ENCODE measurements around the gene TBCCD1. TPM values are rescaled to one million over a fixed set of nuclear protein-coding genes. Genes with fewer than 3 reads are reported as not detected.
"Not testable (repeated sequence)": the region's sequence is repeated elsewhere in the genome, so short reads cannot be mapped to it uniquely, and the experiment has no call there.

Gene TBCCD1
- total RNA-seq, 1 experiment from 2014 or later: 7.4 TPM

- no peak for DNase-seq
- no peak overlapping the region for H3K27ac Mint-ChIP-seq
- WGBS (ENCODE audit: extremely low coverage, insufficient read length, low lambda C conversion rate): no CpG with 5 or more reads among the region's 5 CpGs
These were observed 64.8 kb downstream of the TBCCD1 start for GRCh38 chr3:186502138-186502948.

GRCh38 chr3:186499949-186500348, 67.2 kb downstream of the TBCCD1 start:
- H3K27me3 ChIP-seq (ENCODE audit: insufficient read depth, low read length); H3K23me2 ChIP-seq (ENCODE audit: insufficient read length, low read depth, low read length, poor library complexity, severe bottlenecking); H4K20me1 ChIP-seq (ENCODE audit: control insufficient read depth, insufficient read depth, insufficient read length); H3K4ac ChIP-seq (ENCODE audit: low read depth, low read length); H4K8ac ChIP-seq (replicated peaks; ENCODE audit: insufficient read length, low read depth, low read length); H3K79me2 ChIP-seq (ENCODE audit: insufficient read depth, low read length); H4K91ac ChIP-seq (ENCODE audit: insufficient read length, low read depth, low read length); H3K9ac ChIP-seq (ENCODE audit: extremely low read depth, insufficient read length, low read length); H3K27ac ChIP-seq (ENCODE audit: insufficient read length, low read depth, low read length); H3K4me2 ChIP-seq (ENCODE audit: insufficient read depth, insufficient read length, low read length); H3K18ac ChIP-seq (ENCODE audit: insufficient read length, low read depth, low read length); H2AFZ ChIP-seq (ENCODE audit: low read length); H2BK120ac ChIP-seq (ENCODE audit: low read depth, low read length, poor library complexity, severe bottlenecking); H3T11ph ChIP-seq (ENCODE audit: low read length); H3K56ac ChIP-seq (ENCODE audit: insufficient read length, low read depth, low read length); H2AK5ac ChIP-seq (ENCODE audit: insufficient read length, low read length); H2BK15ac ChIP-seq (ENCODE audit: low read depth, low read length); DNase-seq; H2BK12ac ChIP-seq (ENCODE audit: insufficient read length, low read depth, low read length); H3K27ac Mint-ChIP-seq; H2BK5ac ChIP-seq (ENCODE audit: insufficient read length, low read length); H3K23ac ChIP-seq (ENCODE audit: insufficient read length, low read depth, low read length); H3K14ac ChIP-seq (ENCODE audit: insufficient read depth, low read length); H3K4me3 Mint-ChIP-seq; H2BK20ac ChIP-seq (ENCODE audit: low read depth, low read length, poor library complexity, severe bottlenecking); H3K36me3 Mint-ChIP-seq (ENCODE audit: insufficient read depth in 1 of 3, low read depth in 3 of 3); H3K79me1 ChIP-seq (ENCODE audit: insufficient read depth, low read depth, low read length, poor library complexity, severe bottlenecking); H3K9me3 ChIP-seq (ENCODE audit: control insufficient read depth, low read depth, low read length); H4K5ac ChIP-seq (ENCODE audit: insufficient read length, low read depth, low read length); H3K4me1 ChIP-seq (ENCODE audit: insufficient read depth, low read length): not testable (repeated sequence)
- Mint-ChIP-seq H3K27me3 (ENCODE audit: low read depth) (peaks cover 12% of the 10 kb centered on the region; the same call in 1 of the 2 replicates), H3K4me1 (peaks cover 13 to 17% of the 10 kb centered on the region in 2 experiments), H3K9me3 (peaks cover 11 to 12% of the 10 kb centered on the region in 2 experiments; a peak in 3 of 5 replicates)
- no CpG with 5 or more reads among the region's 3 CpGs for WGBS (ENCODE audit: extremely low coverage, insufficient read length, low lambda C conversion rate)

More at GRCh38 chr3:186502138-186502948, 64.8 kb downstream of the TBCCD1 start:
- TF ChIP-seq CTCF (conservative IDR thresholded peaks at IDR 0.05): no peak
- no peak overlapping the region for H3K56ac ChIP-seq (ENCODE audit: insufficient read length, low read depth, low read length)
- H4K5ac ChIP-seq (ENCODE audit: insufficient read length, low read depth, low read length): no peak overlapping the region
- no peaks in the 10 kb centered on the region for H3K79me1 ChIP-seq (ENCODE audit: insufficient read depth, low read depth, low read length, poor library complexity, severe bottlenecking)
- no peak overlapping the region for H4K91ac ChIP-seq (ENCODE audit: insufficient read length, low read depth, low read length)
- no peak overlapping the region for H2BK12ac ChIP-seq (ENCODE audit: insufficient read length, low read depth, low read length)
- no peaks in the 10 kb centered on the region for H3K9me3 ChIP-seq (ENCODE audit: control insufficient read depth, low read depth, low read length)
- H2AFZ ChIP-seq (ENCODE audit: low read length): no peak overlapping the region
- H2BK15ac ChIP-seq (ENCODE audit: low read depth, low read length): no peak overlapping the region
- H2AK5ac ChIP-seq (ENCODE audit: insufficient read length, low read length): no peak overlapping the region
- H3K9ac ChIP-seq (ENCODE audit: extremely low read depth, insufficient read length, low read length): no peak overlapping the region
- H4K20me1 ChIP-seq (ENCODE audit: control insufficient read depth, insufficient read depth, insufficient read length): no peaks in the 10 kb centered on the region
- Mint-ChIP-seq H3K4me1 (peaks cover 13 to 17% of the 10 kb centered on the region in 2 experiments), H3K36me3 (ENCODE audit: insufficient read depth in 1 of 3, low read depth in 3 of 3) (no peaks in the 10 kb centered on the region), H3K27me3 (ENCODE audit: low read depth) (peaks cover 10% of the 10 kb centered on the region; the same call in 1 of the 2 replicates), H3K9me3 (peaks cover 11 to 12% of the 10 kb centered on the region in 2 experiments; a peak in 3 of 5 replicates), H3K4me3 (no peak overlapping the region)
- H2BK120ac ChIP-seq (ENCODE audit: low read depth, low read length, poor library complexity, severe bottlenecking): no peak overlapping the region
- no peak overlapping the region for H4K8ac ChIP-seq (replicated peaks; ENCODE audit: insufficient read length, low read depth, low read length)
- H3K14ac ChIP-seq (ENCODE audit: insufficient read depth, low read length): no peak overlapping the region
- H3K27ac ChIP-seq (ENCODE audit: insufficient read length, low read depth, low read length): no peak overlapping the region
- H3K27me3 ChIP-seq (ENCODE audit: insufficient read depth, low read length): no peaks in the 10 kb centered on the region
- H3K23ac ChIP-seq (ENCODE audit: insufficient read length, low read depth, low read length): no peak overlapping the region
- no peak overlapping the region for H3K4me2 ChIP-seq (ENCODE audit: insufficient read depth, insufficient read length, low read length)
- H3K23me2 ChIP-seq (ENCODE audit: insufficient read length, low read depth, low read length, poor library complexity, severe bottlenecking): no peaks in the 10 kb centered on the region
- H3T11ph ChIP-seq (ENCODE audit: low read length): no peak overlapping the region
- H2BK20ac ChIP-seq (ENCODE audit: low read depth, low read length, poor library complexity, severe bottlenecking): no peak overlapping the region
- no peaks in the 10 kb centered on the region for H3K4me1 ChIP-seq (ENCODE audit: insufficient read depth, low read length)
- H3K18ac ChIP-seq (ENCODE audit: insufficient read length, low read depth, low read length): no peak overlapping the region
- H3K4ac ChIP-seq (ENCODE audit: low read depth, low read length): no peak overlapping the region
- no peaks in the 10 kb centered on the region for H3K79me2 ChIP-seq (ENCODE audit: insufficient read depth, low read length)
- no peak overlapping the region for H2BK5ac ChIP-seq (ENCODE audit: insufficient read length, low read length)

Data from H9 (cell line).